ENCODE results near the gene NCAPD3.

NCAPD3 gene

DNA sequence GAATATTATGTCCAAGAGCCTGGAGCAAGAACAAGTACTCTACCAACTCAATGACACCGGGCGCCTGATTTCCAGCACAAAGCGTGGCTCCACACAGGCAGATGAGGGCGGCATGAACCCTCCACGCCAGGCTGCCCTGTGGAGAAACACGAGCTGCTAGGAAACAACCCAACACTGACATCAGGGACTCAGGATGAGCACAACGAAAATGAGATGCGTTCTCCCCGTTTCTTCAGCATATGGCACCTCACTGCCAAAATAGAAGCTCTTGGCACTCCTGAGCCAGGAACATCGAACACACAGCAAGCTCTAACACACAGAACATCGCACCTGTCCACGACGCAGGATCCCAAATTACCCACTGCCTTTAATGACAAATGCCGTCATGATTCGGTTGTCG lies 68.3 kb downstream of the NCAPD3 start:
- no peak for DNase-seq

DNA sequence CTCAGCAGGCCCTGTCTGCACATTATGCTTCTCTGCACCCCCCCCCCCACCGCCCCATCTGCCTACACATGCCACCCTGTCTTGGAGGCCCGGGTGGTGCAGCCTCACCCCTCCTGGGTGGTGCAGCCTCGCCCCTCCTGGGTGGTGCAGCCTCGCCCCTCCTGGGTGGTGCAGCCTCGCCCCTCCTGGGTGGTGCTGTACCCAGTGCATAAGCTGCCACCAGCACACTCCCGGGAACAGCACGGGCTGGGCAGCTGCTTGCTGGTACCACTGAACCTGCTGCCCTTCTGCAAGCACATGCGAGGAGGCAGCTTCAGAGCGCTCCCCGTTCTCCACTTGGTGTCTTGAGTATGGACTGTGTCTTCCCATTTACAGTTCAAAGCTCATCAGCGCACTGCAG lies 69.3 kb downstream of the NCAPD3 start:
- DNase-seq = no peak

GRCh38 chr11:134153147-134153905 lies 70.4 kb downstream of the NCAPD3 start:
- DNase-seq = no peak

- DNase-seq = no peak
Observed at GRCh38 chr11:134152696-134153095, 71.1 kb downstream of the NCAPD3 start.

- DNase-seq = no peak
Observed at GRCh38 chr11:134151083-134151747, 72.6 kb downstream of the NCAPD3 start.

- no peak for DNase-seq
Observed at GRCh38 chr11:134150195-134150903, 73.4 kb downstream of the NCAPD3 start.

GRCh38 chr11:134149371-134149770 lies 74.4 kb downstream of the NCAPD3 start:
- no peak for DNase-seq

DNA sequence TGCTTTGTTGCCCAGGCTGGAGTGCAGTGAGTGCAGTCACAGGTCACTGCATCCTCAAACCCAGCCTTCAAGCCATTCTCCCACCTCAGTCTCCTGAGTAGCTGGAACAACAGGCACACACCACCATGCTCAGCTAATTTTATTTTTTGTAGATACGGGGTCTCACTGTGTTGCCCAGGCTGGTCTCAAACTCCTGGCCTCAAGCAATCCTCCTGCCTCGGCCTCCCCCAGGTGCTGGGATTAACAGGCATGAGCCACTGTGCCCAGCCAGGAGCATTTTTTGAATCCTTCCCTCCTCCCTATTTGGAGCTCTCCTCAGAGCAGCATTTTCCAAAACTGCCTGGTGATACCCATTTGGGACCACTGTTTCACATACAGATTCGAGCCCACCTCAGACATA lies 77.2 kb downstream of the NCAPD3 start:
- no peak for DNase-seq

- no peak for DNase-seq
Observed at GRCh38 chr11:134145715-134146114, 78.1 kb downstream of the NCAPD3 start.

GRCh38 chr11:134144744-134145143 lies 79.0 kb downstream of the NCAPD3 start:
- DNase-seq = no peak

DNA sequence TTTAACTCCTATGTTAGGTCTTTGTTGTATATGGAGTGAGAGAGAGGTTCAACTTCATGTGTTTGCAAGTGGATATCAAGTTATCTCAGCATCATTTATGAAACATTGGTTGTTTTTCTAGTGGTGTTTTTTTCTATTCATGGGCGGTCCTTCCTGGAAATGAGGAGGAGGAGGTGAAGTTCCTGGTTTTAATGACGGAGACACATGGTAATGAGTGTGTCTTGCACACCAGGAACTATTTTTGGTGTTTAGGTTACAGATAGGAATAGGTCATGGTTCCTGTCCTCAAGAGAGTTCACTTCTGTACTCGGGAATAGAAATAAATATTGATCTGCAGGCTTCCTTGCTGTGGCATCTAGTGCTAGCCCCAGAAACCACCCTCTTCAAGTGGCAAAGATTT lies 80.0 kb downstream of the NCAPD3 start:
- DNase-seq = no peak

GRCh38 chr11:134142536-134142935 lies 81.2 kb downstream of the NCAPD3 start:
- DNase-seq = no peak

GRCh38 chr11:134140961-134141490 lies 82.7 kb downstream of the NCAPD3 start:
- DNase-seq = no peak

DNA sequence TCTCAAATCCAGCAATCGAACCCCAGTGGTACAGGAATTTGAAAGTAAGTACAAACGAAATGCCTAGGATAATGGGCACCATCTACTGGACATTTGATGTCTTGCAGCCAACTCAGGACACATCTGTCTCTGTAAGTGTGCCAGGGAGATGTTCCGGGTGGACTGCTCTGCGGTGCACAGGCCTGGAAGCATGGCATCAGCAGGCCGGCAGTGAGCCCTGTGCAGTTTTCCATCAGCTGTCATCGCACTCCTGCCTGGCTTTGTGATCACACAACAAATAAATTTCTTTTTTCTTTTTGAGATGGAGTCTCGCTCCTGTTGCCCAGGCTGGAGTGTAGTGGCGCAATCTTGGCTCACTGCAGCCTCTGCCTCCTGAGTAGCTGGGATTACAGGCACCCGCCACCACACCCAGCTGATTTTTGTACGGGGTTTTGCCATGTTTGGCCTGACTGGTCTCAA lies 83.9 kb downstream of the NCAPD3 start:
- peak; percentile 57 for DNase-seq

DNA sequence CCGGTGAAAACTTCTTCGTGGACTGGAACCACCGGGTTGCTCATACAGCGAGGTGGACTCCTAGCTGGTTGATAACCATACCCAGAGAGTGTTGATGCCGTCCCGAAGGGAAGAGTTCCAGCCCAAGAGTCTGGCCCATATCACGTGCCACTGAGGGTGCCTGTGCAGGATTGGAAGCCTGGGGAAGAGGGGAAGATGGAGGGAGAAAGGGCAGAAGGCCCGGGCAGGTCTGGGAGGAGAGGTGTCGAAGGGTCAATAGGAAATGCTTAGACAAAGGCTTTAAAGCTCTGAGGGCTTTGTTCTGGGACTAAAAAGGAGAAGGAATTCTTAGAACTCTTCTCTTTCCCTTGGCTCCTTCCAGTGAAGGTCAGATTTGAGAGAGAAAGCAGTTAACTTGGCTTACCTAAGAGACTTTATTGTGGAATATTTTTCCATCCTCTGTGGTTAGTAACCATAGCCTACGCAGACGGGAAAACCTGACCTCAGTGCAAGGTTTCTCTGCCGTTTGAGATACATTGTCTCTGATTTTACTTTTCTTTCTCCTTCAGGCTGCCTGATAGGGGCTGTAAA lies 84.4 kb downstream of the NCAPD3 start:
- DNase-seq = no peak

DNA sequence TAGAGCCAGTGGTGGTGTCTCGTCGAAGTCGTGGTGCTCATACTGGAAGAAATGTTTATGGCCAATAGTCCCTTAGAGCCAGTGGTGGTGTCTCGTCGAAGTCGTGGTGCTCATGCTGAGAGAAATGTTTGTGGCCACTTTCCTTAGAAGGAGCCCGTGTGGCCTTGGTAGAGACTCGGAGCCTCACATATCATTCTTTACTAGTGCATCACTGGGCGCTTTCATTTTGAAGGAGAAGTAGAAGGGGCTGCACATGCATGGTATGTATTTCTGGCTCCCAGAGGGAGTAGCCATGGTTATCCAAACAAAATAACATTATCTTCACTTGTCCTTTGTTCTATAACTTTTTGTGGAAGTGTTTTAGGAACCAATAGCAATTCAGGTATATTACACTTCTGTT lies 85.4 kb downstream of the NCAPD3 start:
- no peak for DNase-seq

DNA sequence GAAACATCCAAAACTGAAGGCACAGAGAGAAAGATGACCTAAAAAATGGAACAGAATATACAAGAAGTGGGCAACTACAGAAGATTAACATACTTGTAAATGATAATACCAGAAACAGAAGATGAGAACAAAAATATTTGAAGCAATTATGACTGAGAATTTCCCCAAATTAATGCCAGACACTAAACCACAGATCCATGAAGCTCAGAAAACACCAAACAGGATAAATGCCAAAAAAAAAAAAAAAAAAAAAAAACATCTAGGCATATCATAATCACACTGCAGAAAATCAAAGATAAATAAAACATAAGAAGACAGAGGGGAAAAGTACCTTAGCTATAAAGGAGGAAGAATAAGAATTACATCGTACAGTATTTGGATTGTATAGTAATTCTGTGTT lies 89.6 kb downstream of the NCAPD3 start:
- DNase-seq = no peak

GRCh38 chr11:134132808-134133207 lies 91.0 kb downstream of the NCAPD3 start:
- DNase-seq = no peak

GRCh38 chr11:134131628-134132244 lies 92.0 kb downstream of the NCAPD3 start:
- DNase-seq = no peak

- DNase-seq = no peak
Observed at GRCh38 chr11:134126217-134126822, 97.4 kb downstream of the NCAPD3 start.

DNA sequence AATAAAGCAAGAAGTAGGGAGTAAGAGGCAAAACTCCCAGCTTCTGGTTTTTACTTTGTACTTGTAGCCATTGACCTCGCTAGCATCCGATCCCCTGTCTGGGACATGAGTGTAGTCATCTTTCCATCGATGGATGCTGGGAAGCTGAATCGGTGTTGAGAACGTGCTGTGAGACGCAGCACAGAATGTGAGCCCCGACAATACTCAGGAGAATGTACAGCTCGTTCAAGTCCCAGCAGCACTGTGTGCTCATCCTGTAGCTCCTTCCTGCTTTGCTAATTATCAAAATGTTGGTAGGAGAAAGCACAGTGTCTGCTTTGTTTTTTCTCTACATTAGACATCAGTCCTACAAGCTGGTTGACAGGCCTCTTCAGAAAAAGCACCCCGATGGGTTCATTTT lies 98.3 kb downstream of the NCAPD3 start:
- DNase-seq = no peak
